Breast epithelium (tissue), 4 donors: ENCODE results near the gene POLR3H. TPM values are rescaled to one million over a fixed set of nuclear protein-coding genes. Genes with fewer than 3 reads are reported as not detected.
"Not testable (repeated sequence)": the region's sequence is repeated elsewhere in the genome, so short reads cannot be mapped to it uniquely, and the experiment has no call there.

ENCODE experiments used
- DNase-seq, 2 donors: peaks; one replicate each; pipeline ENCODE4 v3.0.0-alpha.2; 2019; ENCODE audit warnings: low spot score in 2 of 2
- H3K27ac ChIP-seq, 2 donors: fragments of 200-600 bp; sonication (generic) in 1 of 2; one replicate each; pipeline ENCODE4 v1.5.1; 2016 to 2019; ENCODE audit warnings: mild to moderate bottlenecking in 1 of 2
- H3K27me3 ChIP-seq, 2 donors: fragments of 200-600 bp; sonication (generic) in 1 of 2; one replicate each; pipeline versions ENCODE4 v1.5.1 to v1.6.0; 2017 to 2019; ENCODE audit warnings: control low read depth in 1 of 2, mild to moderate bottlenecking in 1 of 2
- H3K36me3 ChIP-seq: fragments of 200-600 bp; one replicate; pipeline ENCODE4 v1.5.1; 2019
- H3K4me1 ChIP-seq, 2 donors: fragments of 200-600 bp; sonication (generic); one replicate each; pipeline ENCODE4 v1.5.1; 2016 to 2019; ENCODE audit warnings: control low read depth in 1 of 2
- H3K4me3 ChIP-seq, 3 donors: fragments of 200-600 bp; sonication (generic); 1 replicate in 2 of 3; 2 replicates in 1 of 3; pipeline ENCODE4 v1.5.1; 2016 to 2019; ENCODE audit warnings: mild to moderate bottlenecking in 3 of 3, moderate library complexity in 2 of 3
- H3K9me3 ChIP-seq, 2 donors: fragments of 200-600 bp; sonication (generic) in 1 of 2; one replicate each; pipeline ENCODE4 v1.5.1; 2016 to 2019; ENCODE audit warnings: control low read depth in 1 of 2
- POLR2A ChIP-seq: fragments of 450-650 bp; IDR thresholded peaks from one replicate; pipeline ENCODE4 v1.6.1; 2016; ENCODE audit warnings: antibody characterized with exemption, mild to moderate bottlenecking, moderate library complexity
- POLR2AphosphoS5 ChIP-seq, 3 donors: sonication (generic); formaldehyde crosslinking; IDR thresholded peaks; one replicate each; pipeline ENCODE4 v1.6.1; 2017; ENCODE audit warnings: antibody characterized with exemption in 3 of 3
- intact Hi-C: fragments of 100-400 bp; cut with DNase I; formaldehyde crosslinking; loops from one replicate; pipeline ENCODE4 v1.15.1; 2023; ENCODE audit warnings: low total_unique reads
- total RNA-seq, 3 donors: library from RNA; depleted of rRNA; stranded (reverse); fragments of >200 nt; gene quantifications; one replicate each; pipeline ENCODE4 v1.1.0, GENCODE V29; 2016
- TF ChIP-seq, protein P1 (sequence below), 3 donors: fragments of 450-650 bp; IDR thresholded peaks; one replicate each; pipeline ENCODE4 v1.5.1; 2016 to 2017; ENCODE audit warnings: antibody characterized with exemption in 3 of 3, mild to moderate bottlenecking in 3 of 3, moderate library complexity in 3 of 3

Gene POLR3H
- total RNA-seq, 3 donors from 2014 or later: 18.2 to 26.5 (median 20.2) TPM

GRCh38 chr22:41560095-41560471 is 15.8 kb upstream of the POLR3H start:
- Histone ChIP-seq H3K4me1 (no peaks in the 10 kb centered on the region), H3K4me3 (peak overlapping the region in 1 of 3 donors; percentile 57)

DNA sequence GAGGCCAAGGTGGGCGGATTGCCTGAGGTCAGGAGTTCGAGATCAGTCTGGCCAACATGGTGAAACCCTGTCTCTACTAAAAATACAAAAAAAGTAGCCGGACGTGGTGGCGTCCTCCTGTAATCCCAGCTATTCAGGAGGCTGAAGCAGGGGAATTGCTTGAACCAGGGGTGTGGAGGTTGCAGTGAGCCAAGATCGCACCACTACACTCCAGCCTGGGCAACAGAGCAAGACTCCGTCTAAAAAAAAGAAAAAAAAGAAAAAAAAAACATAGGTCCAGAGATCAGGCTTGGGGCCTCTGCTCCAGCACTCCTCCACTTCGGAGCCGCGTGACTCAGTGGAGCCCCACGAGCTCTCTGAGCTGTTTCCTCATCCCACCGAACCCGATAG is 14.0 kb upstream of the POLR3H start:
- H3K9me3 ChIP-seq, H3K27me3 ChIP-seq, H3K4me3 ChIP-seq, intact Hi-C loops, DNase-seq, H3K27ac ChIP-seq, H3K4me1 ChIP-seq, H3K36me3 ChIP-seq: not testable (repeated sequence)

More at GRCh38 chr22:41560095-41560471, 15.8 kb upstream of the POLR3H start:
- Histone ChIP-seq H3K9me3 (no peaks in the 10 kb centered on the region), H3K27me3 (no peaks in the 10 kb centered on the region), H3K27ac (peak overlapping the region in 1 of 2 donors; percentile 52), H3K36me3 (no peaks in the 10 kb centered on the region)
- no peak for DNase-seq
- intact Hi-C loops: no loop called here
- TF ChIP-seq POLR2A (no peak), POLR2AphosphoS5 (IDR thresholded peaks at IDR 0.05) (no peak)
- TF ChIP-seq, protein P1, sequence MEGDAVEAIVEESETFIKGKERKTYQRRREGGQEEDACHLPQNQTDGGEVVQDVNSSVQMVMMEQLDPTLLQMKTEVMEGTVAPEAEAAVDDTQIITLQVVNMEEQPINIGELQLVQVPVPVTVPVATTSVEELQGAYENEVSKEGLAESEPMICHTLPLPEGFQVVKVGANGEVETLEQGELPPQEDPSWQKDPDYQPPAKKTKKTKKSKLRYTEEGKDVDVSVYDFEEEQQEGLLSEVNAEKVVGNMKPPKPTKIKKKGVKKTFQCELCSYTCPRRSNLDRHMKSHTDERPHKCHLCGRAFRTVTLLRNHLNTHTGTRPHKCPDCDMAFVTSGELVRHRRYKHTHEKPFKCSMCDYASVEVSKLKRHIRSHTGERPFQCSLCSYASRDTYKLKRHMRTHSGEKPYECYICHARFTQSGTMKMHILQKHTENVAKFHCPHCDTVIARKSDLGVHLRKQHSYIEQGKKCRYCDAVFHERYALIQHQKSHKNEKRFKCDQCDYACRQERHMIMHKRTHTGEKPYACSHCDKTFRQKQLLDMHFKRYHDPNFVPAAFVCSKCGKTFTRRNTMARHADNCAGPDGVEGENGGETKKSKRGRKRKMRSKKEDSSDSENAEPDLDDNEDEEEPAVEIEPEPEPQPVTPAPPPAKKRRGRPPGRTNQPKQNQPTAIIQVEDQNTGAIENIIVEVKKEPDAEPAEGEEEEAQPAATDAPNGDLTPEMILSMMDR (IDR thresholded peaks at IDR 0.05): no peak

DNA sequence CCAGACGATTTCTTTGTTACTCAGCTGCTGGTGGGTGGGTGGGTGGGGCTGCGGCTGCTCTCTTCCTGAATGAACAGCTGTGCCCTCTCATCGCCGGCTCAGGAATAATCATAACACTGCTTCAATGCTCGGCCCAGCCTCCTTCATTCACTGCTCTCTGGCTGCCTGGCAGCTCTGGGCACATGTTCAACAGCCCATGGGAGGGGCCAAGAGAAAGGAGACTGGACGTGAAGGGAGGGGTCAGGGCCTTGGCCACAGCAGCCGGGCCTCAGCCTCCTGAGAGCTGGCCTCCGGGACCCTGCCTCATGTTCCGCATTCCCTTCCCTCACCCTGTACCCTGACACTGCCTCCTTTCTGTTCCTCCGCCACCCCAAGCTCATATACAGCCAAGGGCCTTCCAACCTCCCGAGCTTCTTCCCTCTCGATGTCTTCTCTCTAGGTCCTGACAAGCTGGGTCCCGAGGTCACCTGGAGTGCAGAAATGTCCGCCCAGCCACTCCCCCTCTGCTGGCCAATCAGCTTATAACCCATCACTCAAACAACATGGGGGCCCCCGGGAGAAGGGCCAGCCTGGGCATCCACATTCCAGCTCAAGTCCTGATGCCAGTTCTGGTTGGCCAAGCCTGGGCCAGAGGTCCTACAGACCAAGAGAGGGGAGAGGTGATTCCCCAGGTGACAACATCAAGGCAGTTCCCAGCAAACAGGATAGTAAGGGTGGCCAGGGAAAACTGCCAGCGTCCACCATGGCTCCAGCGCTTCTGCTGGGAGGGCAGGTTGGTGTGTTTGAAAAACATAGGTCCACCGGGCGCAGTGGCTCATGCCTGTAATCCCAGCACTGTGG is 13.4 kb upstream of the POLR3H start:
- no peak for TF ChIP-seq POLR2A
- TF ChIP-seq, protein P1 (IDR thresholded peaks at IDR 0.05): no peak
- no peak for TF ChIP-seq POLR2AphosphoS5 (IDR thresholded peaks at IDR 0.05)
- Histone ChIP-seq H3K27me3 (no peaks in the 10 kb centered on the region), H3K4me1 (no peaks in the 10 kb centered on the region), H3K4me3 (peak overlapping the region in 1 of 3 donors; percentile 10), H3K36me3 (no peaks in the 10 kb centered on the region), H3K9me3 (no peaks in the 10 kb centered on the region), H3K27ac (peak overlapping the region in 1 of 2 donors; percentile 25)
- no peak for DNase-seq
- intact Hi-C loops: no loop called here

DNA sequence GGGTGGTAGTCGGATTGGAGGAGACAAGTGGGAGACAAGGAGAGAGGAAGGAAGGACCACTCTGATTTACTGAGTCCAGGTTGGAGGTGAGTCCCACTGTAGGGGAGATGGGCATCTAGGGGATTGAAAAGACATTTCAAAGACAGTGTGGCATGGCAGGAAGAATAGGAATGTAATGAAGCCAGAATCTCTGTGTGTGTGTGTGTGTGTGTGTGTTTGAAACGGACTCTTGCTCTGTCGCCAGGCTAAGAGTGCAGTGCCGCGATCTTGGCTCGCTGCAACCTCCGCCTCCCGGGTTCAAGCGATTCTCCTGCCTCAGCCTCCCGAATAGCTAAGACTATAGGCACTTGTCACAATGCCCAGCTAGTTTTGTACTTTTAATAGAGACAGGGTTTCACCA is 12.3 kb upstream of the POLR3H start:
- Histone ChIP-seq H3K27ac (no peak overlapping the region), H3K9me3 (no peaks in the 10 kb centered on the region), H3K27me3 (no peaks in the 10 kb centered on the region), H3K36me3 (no peaks in the 10 kb centered on the region), H3K4me3 (no peak overlapping the region), H3K4me1 (no peaks in the 10 kb centered on the region)
- intact Hi-C loops: no loop called here
- TF ChIP-seq, protein P1 (IDR thresholded peaks at IDR 0.05): no peak
- TF ChIP-seq POLR2AphosphoS5 (IDR thresholded peaks at IDR 0.05) (no peak), POLR2A (no peak)
- DNase-seq: no peak

DNA sequence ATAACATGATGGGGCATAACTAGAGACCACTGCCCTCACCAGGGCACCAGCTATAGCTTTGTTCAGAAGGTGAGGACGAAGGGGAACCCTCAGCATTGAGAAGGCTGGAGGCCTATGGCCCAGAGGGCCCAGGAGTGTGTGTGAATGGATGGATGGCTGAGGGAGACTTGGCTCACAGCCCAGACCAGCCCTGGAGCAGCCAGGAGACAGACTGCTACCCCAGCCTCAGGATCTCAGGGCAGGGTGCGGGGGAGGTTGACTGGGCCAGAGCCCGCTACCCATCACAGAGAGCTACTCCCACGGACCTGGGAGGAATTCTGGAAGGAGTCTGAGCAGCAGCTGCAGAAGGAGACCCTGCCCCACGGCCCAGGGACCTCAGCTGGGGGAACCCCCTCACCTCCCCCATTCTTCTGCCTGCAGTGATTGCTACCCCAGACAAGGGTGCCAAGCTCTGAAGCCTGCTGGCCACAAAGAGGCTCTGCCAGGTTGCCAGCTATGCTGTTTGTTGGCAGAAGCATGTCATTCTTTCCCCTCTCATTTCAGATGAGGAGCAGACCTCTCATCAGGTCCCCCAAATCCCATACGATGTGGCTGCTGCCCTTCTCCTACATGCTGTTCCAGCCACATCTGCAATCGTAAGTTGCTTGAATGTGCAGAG is 11.2 kb upstream of the POLR3H start:
- Histone ChIP-seq H3K27me3 (no peaks in the 10 kb centered on the region), H3K9me3 (no peaks in the 10 kb centered on the region), H3K27ac (no peak overlapping the region), H3K36me3 (no peaks in the 10 kb centered on the region), H3K4me3 (no peak overlapping the region), H3K4me1 (no peaks in the 10 kb centered on the region)
- no peak for DNase-seq
- intact Hi-C loops: no loop called here
- TF ChIP-seq, protein P1 (IDR thresholded peaks at IDR 0.05): no peak
- TF ChIP-seq POLR2AphosphoS5 (IDR thresholded peaks at IDR 0.05) (no peak), POLR2A (no peak)
